ES-I3 (cell line): ENCODE measurements around the gene BMPR1A.
"Not testable (repeated sequence)": the region's sequence is repeated elsewhere in the genome, so short reads cannot be mapped to it uniquely, and the experiment has no call there.

ENCODE experiments used
- H3K36me3 ChIP-seq: 2 replicates; pipeline ENCODE4 v1.6.1; 2013; ENCODE audit warnings: mild to moderate bottlenecking, low read length, control low read depth, moderate library complexity; ENCODE audit not compliant: insufficient read depth
- H3K4me1 ChIP-seq: 2 replicates; pipeline ENCODE4 v1.6.1; 2013; ENCODE audit warnings: mild to moderate bottlenecking, control low read depth, low read length; ENCODE audit not compliant: insufficient read depth
- H3K9ac ChIP-seq: 2 replicates; pipeline ENCODE4 v1.6.1; 2013; ENCODE audit warnings: low read depth, mild to moderate bottlenecking, low read length, moderate library complexity
- H3K9me3 ChIP-seq: 2 replicates; pipeline ENCODE4 v1.6.1; 2013; ENCODE audit warnings: mild to moderate bottlenecking, low read length, moderate library complexity; ENCODE audit not compliant: control insufficient read depth, insufficient read depth

Gene BMPR1A

GRCh38 chr10:86950349-86950748 lies 193.9 kb downstream of the BMPR1A start:
- Histone ChIP-seq H3K36me3 (no peaks in the 10 kb centered on the region), H3K9me3 (peaks cover 6% of the 10 kb centered on the region; the same call in 1 of the 2 replicates), H3K4me1 (peaks cover 21% of the 10 kb centered on the region), H3K9ac (no peak overlapping the region)

- no peak overlapping the region for H3K9ac ChIP-seq
- peaks cover 6% of the 10 kb centered on the region; the same call in 1 of the 2 replicates for H3K9me3 ChIP-seq
- no peaks in the 10 kb centered on the region for H3K36me3 ChIP-seq
- H3K4me1 ChIP-seq, result peaks cover 25% of the 10 kb centered on the region
These were observed 194.9 kb downstream of the BMPR1A start for GRCh38 chr10:86951184-86951761.

GRCh38 chr10:86952106-86952505 lies 195.7 kb downstream of the BMPR1A start:
- Histone ChIP-seq H3K9ac (no peak overlapping the region), H3K9me3 (peaks cover 6% of the 10 kb centered on the region; the same call in 1 of the 2 replicates), H3K36me3 (no peaks in the 10 kb centered on the region), H3K4me1 (peaks cover 29% of the 10 kb centered on the region)

DNA sequence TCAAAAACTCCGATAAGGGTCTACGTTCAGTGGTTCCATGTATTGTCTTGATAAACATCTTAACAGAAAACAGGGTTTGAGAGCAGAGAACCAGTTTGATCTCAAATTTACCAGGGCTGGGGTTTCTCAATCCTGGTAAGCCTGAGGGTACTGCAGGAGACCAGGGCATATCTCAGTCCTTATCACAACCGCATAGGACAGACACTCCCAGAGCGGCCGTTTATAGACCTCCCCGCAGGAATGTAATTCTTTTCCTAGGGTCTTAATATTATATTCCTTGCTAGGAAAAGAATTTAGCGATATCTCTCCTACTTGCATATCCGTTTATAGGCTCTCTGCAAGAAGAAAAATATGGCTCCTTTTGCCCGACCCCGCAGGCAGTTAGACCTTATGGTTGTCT lies 196.3 kb downstream of the BMPR1A start:
- H3K4me1 ChIP-seq, result peaks cover 31% of the 10 kb centered on the region
- not testable (repeated sequence) for H3K9me3 ChIP-seq, H3K36me3 ChIP-seq, H3K9ac ChIP-seq

DNA sequence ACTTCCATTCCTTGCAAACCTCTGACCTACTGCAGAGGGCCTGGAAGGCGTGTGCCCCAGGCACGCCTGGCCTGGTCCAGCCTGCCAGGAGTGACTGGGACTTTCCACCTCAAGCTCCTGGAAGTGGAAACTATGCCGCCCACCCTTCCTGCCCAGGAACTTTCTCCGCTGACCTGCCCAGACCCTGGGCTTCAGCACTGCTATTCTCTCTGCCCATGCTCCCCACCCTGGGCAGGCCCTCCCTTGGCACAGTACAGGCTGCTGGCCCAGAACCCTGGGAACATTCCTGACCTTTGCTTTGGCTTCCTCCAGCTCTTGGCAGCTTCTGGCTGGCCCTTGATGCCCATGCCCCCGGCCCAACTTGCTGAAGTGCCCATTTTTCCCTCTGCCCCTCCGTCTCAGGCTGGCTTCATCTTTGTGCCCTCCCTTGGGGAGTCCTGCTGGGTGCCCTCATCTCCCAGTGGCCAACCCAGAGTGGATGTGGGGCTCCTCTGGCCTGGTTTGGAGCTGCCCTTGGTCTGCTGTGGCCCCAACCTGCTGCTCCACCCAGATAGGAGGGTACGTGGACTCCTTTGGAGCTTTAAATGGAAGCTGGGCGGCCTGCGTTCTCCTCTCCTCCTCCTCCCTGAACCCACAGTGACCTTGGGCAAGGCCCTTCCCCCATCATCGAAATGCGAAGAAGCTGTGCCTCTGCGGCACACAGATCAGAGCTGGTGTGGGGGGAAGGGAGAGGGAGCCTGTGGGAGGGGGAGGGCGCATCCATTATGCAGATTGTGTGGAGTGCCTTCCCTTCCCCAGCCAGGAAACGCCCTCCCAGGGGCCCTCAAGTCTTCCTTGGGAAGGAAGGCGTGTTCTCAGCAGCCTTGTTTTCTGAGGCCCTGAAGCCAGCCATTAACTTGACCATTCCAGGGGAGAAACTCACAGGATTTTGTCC lies 197.6 kb downstream of the BMPR1A start:
- peaks cover 42% of the 10 kb centered on the region for H3K4me1 ChIP-seq
- H3K9ac ChIP-seq, result no peak overlapping the region; the same call in 1 of the 2 replicates
- H3K36me3 ChIP-seq, result no peaks in the 10 kb centered on the region
- peaks cover 6% of the 10 kb centered on the region; the same call in 1 of the 2 replicates for H3K9me3 ChIP-seq

DNA sequence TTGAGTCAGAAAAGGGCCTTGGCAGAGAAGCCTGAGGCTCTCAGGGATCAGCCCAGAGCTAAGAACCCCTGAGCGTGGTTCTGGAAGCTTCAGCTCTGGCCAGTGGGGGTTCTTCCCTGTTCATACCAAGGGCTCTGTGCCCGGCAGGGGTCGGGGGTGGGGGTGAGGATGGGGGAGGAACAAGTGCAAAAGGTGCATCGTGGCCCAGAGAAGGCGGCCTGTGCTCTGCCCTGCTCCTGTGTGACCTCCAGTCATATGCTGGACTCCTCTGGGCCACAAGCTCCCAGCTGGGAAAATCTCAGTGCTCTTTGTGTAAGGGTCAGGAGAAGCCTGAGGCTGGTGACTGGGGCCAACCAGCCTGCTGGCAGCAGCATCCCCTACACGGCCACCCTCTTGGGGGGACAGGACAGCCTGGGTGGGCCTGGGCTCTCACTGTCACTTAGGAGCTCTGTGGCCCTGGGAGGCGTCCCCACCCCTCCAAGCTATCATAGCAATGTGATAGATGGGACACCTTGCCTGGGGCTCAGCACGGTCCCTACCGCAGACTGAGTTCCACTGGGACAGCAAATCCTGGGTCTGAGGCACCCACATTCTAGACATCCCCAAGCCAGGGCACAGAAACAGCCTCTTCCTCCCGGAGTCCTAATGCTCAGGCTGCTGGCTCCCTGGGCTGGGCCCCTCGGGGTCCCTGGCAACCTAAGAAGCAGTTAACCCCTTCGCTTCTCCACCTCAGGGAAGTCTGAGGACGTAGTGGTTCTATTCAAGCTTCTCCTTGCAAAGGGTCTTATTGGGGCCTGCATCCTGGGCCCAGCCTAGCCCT lies 198.5 kb downstream of the BMPR1A start:
- peaks cover 51% of the 10 kb centered on the region for H3K4me1 ChIP-seq
- peaks cover 6% of the 10 kb centered on the region; the same call in 1 of the 2 replicates for H3K9me3 ChIP-seq
- no peak overlapping the region; the same call in 1 of the 2 replicates for H3K9ac ChIP-seq
- no peaks in the 10 kb centered on the region for H3K36me3 ChIP-seq

GRCh38 chr10:86955501-86956194 lies 199.2 kb downstream of the BMPR1A start:
- H3K4me1 ChIP-seq, result peaks cover 57% of the 10 kb centered on the region
- H3K9me3 ChIP-seq, result peaks cover 6% of the 10 kb centered on the region; the same call in 1 of the 2 replicates
- H3K36me3 ChIP-seq, result no peaks in the 10 kb centered on the region
- H3K9ac ChIP-seq, result no peak overlapping the region; the same call in 1 of the 2 replicates

- Histone ChIP-seq H3K4me1 (peaks cover 61% of the 10 kb centered on the region), H3K36me3 (no peaks in the 10 kb centered on the region), H3K9me3 (peaks cover 6% of the 10 kb centered on the region; the same call in 1 of the 2 replicates), H3K9ac (no peak overlapping the region)
These were observed 199.9 kb downstream of the BMPR1A start for GRCh38 chr10:86956195-86956847.

GRCh38 chr10:86956848-86957448 lies 200.5 kb downstream of the BMPR1A start:
- Histone ChIP-seq H3K9ac (no peak overlapping the region), H3K4me1 (peaks cover 61% of the 10 kb centered on the region), H3K9me3 (peaks cover 5% of the 10 kb centered on the region; the same call in 1 of the 2 replicates), H3K36me3 (no peaks in the 10 kb centered on the region)

DNA sequence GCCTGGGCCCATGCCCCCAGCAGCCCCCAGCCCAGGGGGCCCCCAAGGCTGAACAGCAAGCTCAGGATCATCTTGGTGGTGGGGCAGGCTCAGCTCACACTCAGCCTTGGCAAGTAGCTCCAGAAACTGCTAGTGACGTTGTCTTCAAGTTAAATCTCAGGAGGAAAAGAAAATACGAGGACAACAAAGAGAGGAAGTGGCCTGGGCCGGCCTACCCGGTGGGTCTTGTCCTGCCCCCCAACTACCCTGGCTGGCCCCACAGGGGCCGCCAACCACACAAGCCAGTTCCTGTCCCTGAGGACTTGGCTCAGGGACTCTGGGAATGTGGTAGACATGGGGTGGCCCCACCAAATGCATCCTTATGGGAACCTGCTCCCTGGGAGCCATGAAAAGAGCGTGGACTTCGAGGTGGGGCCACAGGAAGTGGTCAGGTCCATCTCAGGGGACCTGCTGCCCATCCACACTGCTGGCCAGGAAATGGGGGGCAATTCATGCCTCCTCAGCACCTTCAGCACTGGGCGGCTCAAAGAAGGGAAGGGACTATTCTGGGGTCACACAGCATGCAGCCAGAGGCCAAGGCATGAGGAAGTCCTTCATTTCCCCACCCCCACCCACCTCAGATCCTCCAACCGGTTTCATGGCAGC lies 201.2 kb downstream of the BMPR1A start, which contains the start of gene MMRN2:
MMRN2 (minus strand) TSS at position 145 of the 645 bp plus-strand sequence; CDS start at position 71, 74 bp downstream.
- Histone ChIP-seq H3K9ac (no peak within 1 kb of the TSS; the same call in 1 of the 2 replicates), H3K36me3 (no peaks in the 10 kb centered on the region), H3K4me1 (peaks cover 61% of the 10 kb centered on the region), H3K9me3 (peaks cover 1% of the 10 kb centered on the region; the same call in 1 of the 2 replicates)

DNA sequence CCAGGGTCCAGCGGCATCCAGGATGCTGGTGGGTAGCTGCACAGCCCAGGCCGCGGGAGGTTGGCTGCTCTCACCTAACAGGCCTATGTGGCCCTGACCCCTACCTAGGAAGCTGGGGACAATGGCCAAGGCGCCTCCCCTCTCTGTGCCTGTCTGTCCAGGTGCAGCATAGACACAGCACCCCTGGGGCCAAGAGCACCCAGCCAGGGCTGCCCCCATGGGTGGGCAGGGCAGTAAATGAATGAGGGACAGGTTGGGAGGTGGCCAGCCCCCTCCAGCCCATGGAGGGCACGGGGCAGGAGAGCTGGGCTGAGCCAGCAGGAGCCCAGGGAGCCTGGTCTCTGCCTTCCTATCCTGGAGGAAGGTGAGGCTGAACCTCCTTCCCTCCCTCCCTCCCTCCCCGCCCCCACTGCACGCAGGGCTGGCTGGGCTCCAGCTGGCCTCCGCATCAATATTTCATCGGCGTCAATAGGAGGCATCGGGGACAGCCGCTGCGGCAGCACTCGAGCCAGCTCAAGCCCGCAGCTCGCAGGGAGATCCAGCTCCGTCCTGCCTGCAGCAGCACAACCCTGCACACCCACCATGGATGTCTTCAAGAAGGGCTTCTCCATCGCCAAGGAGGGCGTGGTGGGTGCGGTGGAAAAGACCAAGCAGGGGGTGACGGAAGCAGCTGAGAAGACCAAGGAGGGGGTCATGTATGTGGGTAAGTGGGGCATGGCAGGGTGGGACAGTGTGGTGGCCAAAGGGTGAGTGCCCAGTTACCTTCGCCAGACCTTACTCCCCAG lies 201.9 kb downstream of the BMPR1A start, which contains the start of gene SNCG:
SNCG (plus strand) TSS at position 484 of the 785 bp plus-strand sequence; CDS start at position 583, 99 bp downstream.
- no peaks in the 10 kb centered on the region for H3K9me3 ChIP-seq
- no peaks in the 10 kb centered on the region for H3K36me3 ChIP-seq
- H3K9ac ChIP-seq, result no peak within 1 kb of the TSS; the same call in 1 of the 2 replicates
- H3K4me1 ChIP-seq, result peaks cover 61% of the 10 kb centered on the region
